ENCODE measurements around the gene GLRA1.

DNA sequence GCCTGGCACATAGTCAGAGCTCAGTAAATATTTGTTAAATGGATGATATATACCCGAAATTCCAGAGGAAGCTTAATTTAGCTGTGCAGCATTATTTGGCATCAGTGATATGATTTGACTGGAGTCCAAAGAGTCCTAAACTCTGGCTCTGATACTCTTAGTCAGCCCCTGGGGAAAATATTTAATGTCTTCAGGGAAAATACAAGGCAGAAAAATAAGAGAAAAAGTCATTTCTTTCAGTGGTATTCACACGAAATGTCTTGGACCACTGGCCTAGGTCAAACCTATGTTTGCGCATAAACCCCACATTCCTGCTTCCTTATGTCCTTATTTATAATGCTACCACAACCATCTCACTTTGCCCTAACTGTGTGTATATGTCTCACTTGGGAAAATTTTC, 23.8 kb downstream of the GLRA1 start:
- TF ChIP-seq CTCF (IDR thresholded peaks at IDR 0.05), result no peak
- TF ChIP-seq EP300 (IDR thresholded peaks at IDR 0.05), result no peak
